ENCODE results near the gene SPATA2L.

DNA sequence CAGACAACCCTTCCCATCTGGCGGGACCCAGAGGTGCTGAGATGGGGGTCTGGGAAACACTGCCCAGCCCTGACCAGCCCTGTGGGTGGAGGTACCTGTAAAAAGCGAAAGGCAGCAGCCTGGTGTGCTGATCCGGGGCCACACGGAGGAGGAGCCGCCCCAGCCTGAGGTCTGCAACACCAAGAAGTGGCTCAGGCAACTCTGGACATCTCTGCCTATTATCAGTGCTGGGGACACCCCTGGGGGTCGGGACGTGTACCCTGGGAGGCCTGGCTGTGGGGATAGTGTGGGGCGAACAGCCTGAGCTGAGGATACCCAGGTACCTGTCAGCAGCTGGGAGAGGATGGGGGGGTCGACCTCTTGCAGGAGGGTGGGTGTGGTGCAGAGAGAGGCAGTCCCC is 37.9 kb upstream of the SPATA2L start:
- TF ChIP-seq, protein P1, sequence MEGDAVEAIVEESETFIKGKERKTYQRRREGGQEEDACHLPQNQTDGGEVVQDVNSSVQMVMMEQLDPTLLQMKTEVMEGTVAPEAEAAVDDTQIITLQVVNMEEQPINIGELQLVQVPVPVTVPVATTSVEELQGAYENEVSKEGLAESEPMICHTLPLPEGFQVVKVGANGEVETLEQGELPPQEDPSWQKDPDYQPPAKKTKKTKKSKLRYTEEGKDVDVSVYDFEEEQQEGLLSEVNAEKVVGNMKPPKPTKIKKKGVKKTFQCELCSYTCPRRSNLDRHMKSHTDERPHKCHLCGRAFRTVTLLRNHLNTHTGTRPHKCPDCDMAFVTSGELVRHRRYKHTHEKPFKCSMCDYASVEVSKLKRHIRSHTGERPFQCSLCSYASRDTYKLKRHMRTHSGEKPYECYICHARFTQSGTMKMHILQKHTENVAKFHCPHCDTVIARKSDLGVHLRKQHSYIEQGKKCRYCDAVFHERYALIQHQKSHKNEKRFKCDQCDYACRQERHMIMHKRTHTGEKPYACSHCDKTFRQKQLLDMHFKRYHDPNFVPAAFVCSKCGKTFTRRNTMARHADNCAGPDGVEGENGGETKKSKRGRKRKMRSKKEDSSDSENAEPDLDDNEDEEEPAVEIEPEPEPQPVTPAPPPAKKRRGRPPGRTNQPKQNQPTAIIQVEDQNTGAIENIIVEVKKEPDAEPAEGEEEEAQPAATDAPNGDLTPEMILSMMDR (IDR thresholded peaks at IDR 0.05) = no peak
- TF ChIP-seq POLR2A (IDR thresholded peaks at IDR 0.05) = no peak

Data from esophagus squamous epithelium (tissue), 4 donors.